Parathyroid adenoma (tissue), 2 donors: ENCODE data around the gene ITGA11.

Source experiments
- H2AFZ ChIP-seq: fragments of 300-600 bp; sonication (generic); one replicate; pipeline ENCODE4 v1.7.0; 2017; ENCODE audit warnings: antibody characterized with exemption, mild to moderate bottlenecking
- H3K27ac ChIP-seq: fragments of 300-600 bp; sonication (generic); one replicate; pipeline ENCODE4 v1.7.0; 2017
- H3K27me3 ChIP-seq: fragments of 300-600 bp; sonication (generic); one replicate; pipeline ENCODE4 v1.7.0; 2017; ENCODE audit warnings: low read length; ENCODE audit not compliant: control insufficient read depth, insufficient read depth
- H3K36me3 ChIP-seq: fragments of 300-600 bp; sonication (generic); one replicate; pipeline ENCODE4 v1.7.0; 2017; ENCODE audit warnings: low read length; ENCODE audit not compliant: control insufficient read depth, insufficient read depth
- H3K4me1 ChIP-seq: fragments of 300-600 bp; sonication (generic); one replicate; pipeline ENCODE4 v1.7.0; 2017; ENCODE audit warnings: control low read depth
- H3K4me2 ChIP-seq: fragments of 300-600 bp; sonication (generic); one replicate; pipeline ENCODE4 v1.7.0; 2017; ENCODE audit warnings: low read length
- H3K4me3 ChIP-seq: fragments of 300-600 bp; sonication (generic); one replicate; pipeline ENCODE4 v1.7.0; 2017; ENCODE audit warnings: low read depth, low read length
- H3K79me2 ChIP-seq: fragments of 300-600 bp; sonication (generic); one replicate; pipeline ENCODE4 v1.7.0; 2017; ENCODE audit warnings: control low read depth
- H3K9ac ChIP-seq: fragments of 300-600 bp; sonication (generic); one replicate; pipeline ENCODE4 v1.7.0; 2017; ENCODE audit warnings: mild to moderate bottlenecking
- H3K9me3 ChIP-seq: fragments of 300-600 bp; sonication (generic); one replicate; pipeline ENCODE4 v1.7.0; 2017; ENCODE audit warnings: low read length; ENCODE audit not compliant: control insufficient read depth
- CTCF ChIP-seq: fragments of 300-600 bp; sonication (generic); IDR thresholded peaks from one replicate; pipeline ENCODE4 v1.7.0; 2017; ENCODE audit warnings: antibody characterized with exemption, mild to moderate bottlenecking
- donor health status: primary hyperparathyroidism.

The ITGA11 gene

DNA sequence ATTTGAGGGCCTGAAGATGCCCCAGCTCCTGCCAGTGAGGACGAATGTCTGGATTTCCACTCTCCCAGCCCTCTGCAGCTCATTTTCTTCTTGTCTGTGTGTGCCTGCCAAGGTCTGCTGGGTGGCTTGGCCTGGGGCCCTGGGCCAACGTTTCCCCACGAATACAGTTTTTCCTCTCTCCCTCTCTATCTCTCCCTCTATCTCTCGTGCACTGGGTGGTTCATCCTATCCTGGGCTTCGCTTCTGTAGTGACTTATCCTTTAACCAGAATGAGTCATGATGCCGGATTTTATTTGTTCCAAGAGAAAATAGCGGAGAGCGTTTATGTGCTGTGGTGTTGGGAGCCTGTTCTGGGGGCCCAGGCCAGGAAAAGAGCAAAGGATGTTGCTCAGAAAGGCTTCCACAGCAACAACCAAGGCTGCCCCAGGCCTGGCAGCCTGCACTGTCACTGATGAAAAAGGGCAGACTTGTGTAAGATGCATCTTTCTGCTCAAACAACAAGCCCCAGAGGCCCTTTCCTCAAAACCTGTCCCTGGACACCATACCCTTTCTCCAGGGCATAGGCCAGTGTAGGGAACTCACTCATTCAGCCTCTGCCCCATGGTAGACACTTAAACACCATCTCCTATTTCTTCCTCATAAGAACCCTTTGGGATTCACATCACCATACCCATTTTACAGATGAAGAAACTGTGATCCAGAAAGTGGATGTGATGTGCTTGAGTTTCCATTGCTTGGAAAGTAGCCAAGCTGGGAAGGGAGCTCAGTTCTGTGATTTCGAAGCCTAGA lies 47.3 kb downstream of the ITGA11 start:
- Histone ChIP-seq H3K27ac (no peak overlapping the region), H3K4me1 (no peaks in the 10 kb centered on the region), H3K9me3 (no peaks in the 10 kb centered on the region), H3K9ac (no peak overlapping the region), H3K27me3 (no peaks in the 10 kb centered on the region), H3K4me2 (no peak overlapping the region), H3K4me3 (no peak overlapping the region), H2AFZ (no peak overlapping the region), H3K79me2 (no peaks in the 10 kb centered on the region), H3K36me3 (no peaks in the 10 kb centered on the region)
- TF ChIP-seq CTCF = no peak

DNA sequence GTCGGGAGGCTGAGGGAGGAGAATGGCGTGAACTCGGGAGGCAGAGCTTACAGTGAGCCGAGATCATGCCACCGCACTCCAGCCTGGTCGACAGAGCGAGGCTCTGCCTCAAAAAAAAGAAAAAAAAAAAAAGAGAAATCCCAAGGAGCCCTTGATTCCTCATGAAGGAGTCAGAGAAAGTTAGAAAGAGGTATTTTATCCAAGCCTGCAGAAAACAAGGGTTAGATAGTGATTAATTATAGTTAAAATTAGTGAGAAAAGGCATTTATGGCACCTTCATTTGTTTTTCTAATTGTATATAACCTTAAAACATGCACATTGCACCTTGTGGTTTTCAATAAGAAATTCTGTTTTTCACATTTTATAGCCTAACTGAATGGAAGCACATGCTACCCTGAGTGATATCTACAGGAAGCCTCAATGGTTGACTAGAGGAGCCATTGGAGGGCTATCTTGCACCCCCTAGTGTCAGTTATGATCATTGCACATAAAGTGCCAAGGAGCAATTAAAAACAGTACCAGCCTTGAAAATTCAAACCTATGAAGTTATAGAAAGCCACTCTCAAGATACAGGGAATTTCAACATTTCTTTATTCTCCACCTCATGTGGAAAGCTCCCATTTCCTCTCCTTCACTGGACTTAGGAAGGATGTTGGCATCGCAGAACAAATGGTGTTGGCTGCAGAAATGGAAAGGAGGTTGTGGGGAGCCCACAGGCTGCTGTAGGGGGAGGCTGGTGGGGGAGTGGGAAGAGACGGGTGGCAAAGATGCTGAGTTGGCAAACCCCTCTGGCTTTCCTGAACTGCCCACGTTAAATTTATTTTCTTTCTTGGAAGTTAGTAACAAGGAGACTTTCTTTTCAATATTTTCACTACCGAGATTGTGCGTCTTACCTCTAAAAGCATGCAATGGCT lies 48.5 kb downstream of the ITGA11 start:
- Histone ChIP-seq H3K36me3 (no peaks in the 10 kb centered on the region), H3K79me2 (no peaks in the 10 kb centered on the region), H3K27me3 (no peaks in the 10 kb centered on the region), H3K4me2 (no peak overlapping the region), H3K4me1 (no peaks in the 10 kb centered on the region), H3K4me3 (no peak overlapping the region), H3K9ac (no peak overlapping the region), H3K9me3 (no peaks in the 10 kb centered on the region), H3K27ac (no peak overlapping the region), H2AFZ (no peak overlapping the region)
- TF ChIP-seq CTCF = peak; percentile 51

DNA sequence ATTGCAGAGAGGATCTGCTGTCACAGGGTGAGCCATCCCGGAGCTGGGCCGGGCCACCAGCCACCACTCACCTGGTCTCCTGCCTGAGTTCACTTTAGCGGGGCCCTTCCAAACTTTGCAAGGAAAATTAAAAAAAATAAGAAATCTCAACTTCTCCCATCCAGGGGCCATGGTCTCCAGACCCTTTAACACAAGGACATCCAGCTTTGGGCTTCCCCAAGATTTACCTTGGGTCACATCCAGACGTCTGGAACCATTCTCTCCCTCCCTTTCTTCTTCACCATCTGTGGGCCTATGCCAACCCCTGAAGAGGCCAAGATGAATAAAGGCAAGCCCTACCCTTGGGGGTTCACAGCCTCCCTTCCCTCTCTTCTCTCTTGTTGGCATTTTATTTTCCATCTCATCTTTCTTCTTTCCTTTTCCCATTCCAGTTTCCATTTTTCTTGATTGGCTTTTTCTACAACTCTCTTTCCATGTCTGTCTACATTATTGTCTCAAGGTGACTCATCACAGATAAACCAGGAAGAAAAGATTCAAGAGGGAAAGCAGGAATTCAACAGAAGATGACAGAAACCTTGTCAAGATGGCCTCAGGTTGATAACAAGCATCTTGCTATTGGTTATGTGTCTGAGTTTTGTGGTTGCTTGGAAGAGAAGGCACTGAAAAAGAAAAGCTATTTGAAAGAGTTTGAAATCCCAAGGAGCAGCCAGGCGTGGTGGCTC lies 49.5 kb downstream of the ITGA11 start:
- no peaks in the 10 kb centered on the region for H3K79me2 ChIP-seq
- no peak for TF ChIP-seq CTCF

GRCh38 chr15:68380456-68380855 lies 51.5 kb downstream of the ITGA11 start:
- Histone ChIP-seq H3K36me3 (no peaks in the 10 kb centered on the region), H3K9ac (no peak overlapping the region), H3K4me1 (no peaks in the 10 kb centered on the region), H3K27ac (no peak overlapping the region), H3K4me2 (no peak overlapping the region), H3K27me3 (no peaks in the 10 kb centered on the region), H3K4me3 (no peak overlapping the region), H3K79me2 (no peaks in the 10 kb centered on the region), H3K9me3 (no peaks in the 10 kb centered on the region), H2AFZ (no peak overlapping the region)
- no peak for TF ChIP-seq CTCF

More for the DNA sequence above, 49.5 kb downstream of the ITGA11 start:
- Histone ChIP-seq H3K4me3 (no peak overlapping the region), H3K27me3 (no peaks in the 10 kb centered on the region), H3K9me3 (no peaks in the 10 kb centered on the region), H3K4me2 (no peak overlapping the region), H3K27ac (no peak overlapping the region), H3K4me1 (no peaks in the 10 kb centered on the region), H3K36me3 (no peaks in the 10 kb centered on the region), H2AFZ (no peak overlapping the region), H3K9ac (no peak overlapping the region)
